MV-4-11 (cell line): ENCODE results near the gene HOXB3.

ENCODE experiments used
- DNase-seq: peaks from one replicate; lab custom pipeline; 2025; lab: John Stamatoyannopoulos, UW

The HOXB3 gene

GRCh38 chr17:48569674-48570324, 20.2 kb downstream of the HOXB3 start:
- DNase-seq: no peak

DNA sequence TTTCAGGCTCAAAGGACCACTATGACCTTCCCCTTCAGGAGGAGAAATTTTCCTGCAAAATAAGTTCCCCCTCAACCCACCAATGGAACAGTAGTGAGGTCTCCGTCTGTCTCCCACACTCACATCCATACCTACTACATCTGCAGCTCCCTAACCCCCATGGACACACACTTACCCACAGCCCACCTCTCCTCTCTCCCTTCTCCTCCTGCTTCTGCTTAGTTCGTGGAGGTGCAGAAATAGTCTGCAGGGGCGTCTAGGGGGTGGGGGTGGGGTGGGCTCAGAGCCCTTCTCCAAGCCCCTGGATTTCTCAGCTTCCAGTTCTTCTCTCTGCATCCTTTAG, 20.8 kb downstream of the HOXB3 start:
- no peak for DNase-seq

GRCh38 chr17:48568499-48569239, 21.4 kb downstream of the HOXB3 start:
- no peak for DNase-seq

GRCh38 chr17:48567646-48568354, 22.2 kb downstream of the HOXB3 start:
- no peak for DNase-seq

GRCh38 chr17:48567209-48567608, 22.8 kb downstream of the HOXB3 start:
- no peak for DNase-seq

- DNase-seq: no peak
Observed at GRCh38 chr17:48566717-48567116, 23.3 kb downstream of the HOXB3 start.

GRCh38 chr17:48565925-48566710, 23.9 kb downstream of the HOXB3 start:
- no peak for DNase-seq

- no peak for DNase-seq
Observed at GRCh38 chr17:48565022-48565554, 25.0 kb downstream of the HOXB3 start.

GRCh38 chr17:48564188-48565021, 25.6 kb downstream of the HOXB3 start:
- DNase-seq: no peak

GRCh38 chr17:48563867-48564187, 26.2 kb downstream of the HOXB3 start:
- no peak for DNase-seq

DNA sequence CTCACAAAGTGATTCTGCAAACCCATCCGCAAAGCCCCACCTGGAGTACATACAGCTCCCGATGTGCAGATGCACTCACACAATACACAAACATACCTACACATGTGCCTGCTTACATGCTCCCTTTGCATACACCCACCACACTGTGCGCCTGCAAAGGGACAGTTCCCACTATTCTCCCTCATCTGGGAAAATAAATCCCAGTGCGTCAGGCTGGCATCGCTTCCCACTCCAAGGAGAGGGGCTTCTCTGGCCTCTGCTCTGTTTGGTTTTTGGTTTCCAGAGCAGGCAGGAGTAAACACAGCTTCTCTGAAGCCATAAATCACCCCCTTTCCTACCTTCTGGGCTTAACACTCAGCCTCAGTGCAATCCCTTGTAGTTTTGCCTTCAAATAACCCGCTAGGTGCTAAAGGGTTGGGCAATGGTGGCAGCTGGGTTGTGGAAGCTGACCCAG, 26.6 kb downstream of the HOXB3 start:
- DNase-seq: no peak

GRCh38 chr17:48562934-48563333, 27.1 kb downstream of the HOXB3 start:
- DNase-seq: no peak

- no peak for DNase-seq
Observed at GRCh38 chr17:48561884-48562810, 27.9 kb downstream of the HOXB3 start.

- no peak for DNase-seq
Observed at GRCh38 chr17:48559840-48560817, 29.9 kb downstream of the HOXB3 start.

DNA sequence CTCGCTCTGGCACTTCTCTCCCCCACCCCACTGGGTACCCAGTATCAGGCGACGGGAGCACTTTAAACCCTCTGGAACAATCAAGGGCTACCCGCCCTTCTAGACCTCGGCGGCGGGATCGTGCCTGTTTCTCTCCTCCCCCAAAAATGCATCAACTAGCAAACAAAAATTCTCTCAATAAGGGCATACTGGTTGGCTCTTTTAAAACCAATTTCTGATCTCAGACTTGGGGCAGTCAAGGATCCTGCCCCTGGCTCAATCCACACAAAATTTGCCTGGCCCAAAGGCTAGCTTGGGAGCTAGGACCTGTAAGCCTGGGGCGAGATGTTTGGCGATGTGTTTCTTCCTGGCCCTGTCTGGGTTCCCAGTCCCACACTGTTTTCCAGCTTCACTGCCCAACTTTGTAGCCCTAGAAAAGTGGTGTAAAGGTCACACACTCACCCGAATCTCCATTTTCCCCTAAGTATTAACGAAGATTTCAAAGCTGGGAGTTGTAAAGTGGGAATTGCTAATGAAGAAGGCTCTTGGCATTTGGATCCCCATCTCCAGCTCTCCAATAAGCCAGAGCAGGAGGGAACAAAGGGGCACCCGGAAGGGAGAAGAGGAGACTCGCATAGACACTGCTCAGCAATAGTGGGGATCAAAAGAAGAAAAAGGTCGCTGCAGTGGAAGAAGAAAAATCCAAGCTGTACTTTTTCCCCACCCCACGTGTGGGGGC, 30.8 kb downstream of the HOXB3 start:
- no peak for DNase-seq

- no peak for DNase-seq
Observed at GRCh38 chr17:48558831-48559121, 31.3 kb downstream of the HOXB3 start.

GRCh38 chr17:48558057-48558830, 31.8 kb downstream of the HOXB3 start:
- DNase-seq: no peak
